ENCODE data around the gene APBA1. TPM values are rescaled to one million over a fixed set of nuclear protein-coding genes. Genes with fewer than 3 reads are reported as not detected.

APBA1 gene
- total RNA-seq, 4 donors from 2014 or later, result 5.8 to 15.7 (median 11.5) TPM

DNA sequence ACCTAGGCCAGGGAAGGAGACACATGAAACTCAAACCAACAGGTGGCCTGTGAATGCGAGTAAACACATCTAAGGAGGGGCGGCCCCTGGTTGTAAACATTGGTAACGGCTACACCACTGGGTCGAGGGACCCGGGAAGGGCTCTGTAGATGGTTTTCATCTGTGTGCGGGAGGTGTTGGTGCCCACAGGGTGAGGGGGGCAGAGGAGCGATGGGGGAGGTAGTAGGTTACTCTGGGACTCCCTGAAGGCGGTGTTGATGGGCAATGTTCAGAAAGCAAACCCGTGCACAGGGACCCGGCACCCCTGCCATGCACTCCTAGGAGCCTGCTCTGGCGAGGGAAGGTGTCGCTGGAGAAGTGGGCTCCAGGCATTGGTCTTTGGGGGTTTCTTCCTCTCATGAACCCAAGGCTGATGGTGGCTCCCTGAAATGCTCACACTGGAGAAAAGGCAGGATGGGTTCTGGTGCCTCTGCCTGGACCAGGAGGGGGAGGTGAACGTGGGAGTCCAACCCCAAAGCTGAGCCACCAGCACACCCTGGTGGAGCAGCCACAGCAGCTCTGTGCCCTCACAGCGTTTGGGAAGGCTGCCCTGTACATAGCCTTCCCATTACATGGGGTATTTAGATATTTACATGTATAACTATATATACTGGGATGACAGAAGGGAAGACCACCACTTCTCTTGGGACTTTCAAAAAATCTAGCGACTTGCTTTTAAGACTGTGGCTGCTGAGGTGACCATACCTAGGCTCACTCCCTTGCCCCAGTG, 244.0 kb downstream of the APBA1 start:
- no peaks in the 10 kb centered on the region for H3K9me3 ChIP-seq
- H3K4me1 ChIP-seq, result no peaks in the 10 kb centered on the region
- WGBS, result 92% methylated on average over 14 of the region's 15 CpGs
- H3K36me3 ChIP-seq, result peaks cover 3% of the 10 kb centered on the region
- H3K27ac ChIP-seq, result no peak overlapping the region
- no peaks in the 10 kb centered on the region for H3K27me3 ChIP-seq
- TF ChIP-seq EP300 (IDR thresholded peaks at IDR 0.05), result no peak
- TF ChIP-seq POLR2A (IDR thresholded peaks at IDR 0.05), result no peak
- TF ChIP-seq, protein P1, sequence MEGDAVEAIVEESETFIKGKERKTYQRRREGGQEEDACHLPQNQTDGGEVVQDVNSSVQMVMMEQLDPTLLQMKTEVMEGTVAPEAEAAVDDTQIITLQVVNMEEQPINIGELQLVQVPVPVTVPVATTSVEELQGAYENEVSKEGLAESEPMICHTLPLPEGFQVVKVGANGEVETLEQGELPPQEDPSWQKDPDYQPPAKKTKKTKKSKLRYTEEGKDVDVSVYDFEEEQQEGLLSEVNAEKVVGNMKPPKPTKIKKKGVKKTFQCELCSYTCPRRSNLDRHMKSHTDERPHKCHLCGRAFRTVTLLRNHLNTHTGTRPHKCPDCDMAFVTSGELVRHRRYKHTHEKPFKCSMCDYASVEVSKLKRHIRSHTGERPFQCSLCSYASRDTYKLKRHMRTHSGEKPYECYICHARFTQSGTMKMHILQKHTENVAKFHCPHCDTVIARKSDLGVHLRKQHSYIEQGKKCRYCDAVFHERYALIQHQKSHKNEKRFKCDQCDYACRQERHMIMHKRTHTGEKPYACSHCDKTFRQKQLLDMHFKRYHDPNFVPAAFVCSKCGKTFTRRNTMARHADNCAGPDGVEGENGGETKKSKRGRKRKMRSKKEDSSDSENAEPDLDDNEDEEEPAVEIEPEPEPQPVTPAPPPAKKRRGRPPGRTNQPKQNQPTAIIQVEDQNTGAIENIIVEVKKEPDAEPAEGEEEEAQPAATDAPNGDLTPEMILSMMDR (IDR thresholded peaks at IDR 0.05), result no peak
- TF ChIP-seq POLR2AphosphoS5 (IDR thresholded peaks at IDR 0.05), result no peak
- no peak overlapping the region for H3K4me3 ChIP-seq
- DNase-seq (ENCODE audit: low spot score in 2 of 2), result peak; percentile 32 to 69

DNA sequence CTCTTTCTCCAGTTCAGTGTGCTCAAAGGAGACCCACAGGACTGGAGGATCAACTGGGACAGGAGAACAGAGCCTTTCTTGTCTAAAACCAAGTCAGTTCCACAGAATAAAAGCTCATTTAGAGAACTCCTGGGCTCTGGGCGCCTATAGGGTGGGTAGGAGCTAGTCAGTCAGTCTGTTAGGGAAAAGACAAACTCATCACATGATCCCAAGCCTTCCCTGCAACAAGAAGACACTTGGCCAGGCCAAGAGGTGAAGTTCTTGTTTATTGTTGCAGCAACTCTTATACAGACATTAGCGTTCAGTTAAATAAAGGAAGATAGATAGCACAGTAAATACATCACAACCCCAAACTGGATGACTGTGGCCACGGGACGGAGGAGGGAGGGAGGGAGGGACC, 244.9 kb downstream of the APBA1 start:
- Histone ChIP-seq H3K27ac (no peak overlapping the region), H3K4me1 (no peaks in the 10 kb centered on the region), H3K9me3 (no peaks in the 10 kb centered on the region), H3K36me3 (peaks cover 3% of the 10 kb centered on the region), H3K27me3 (no peaks in the 10 kb centered on the region), H3K4me3 (no peak overlapping the region)
- peak; percentile 8 to 36 for DNase-seq (ENCODE audit: low spot score in 2 of 2)
- 87% methylated on average over 4 of the region's 4 CpGs for WGBS
- TF ChIP-seq POLR2AphosphoS5 (IDR thresholded peaks at IDR 0.05) (no peak), POLR2A (IDR thresholded peaks at IDR 0.05) (no peak), EP300 (IDR thresholded peaks at IDR 0.05) (no peak)
- TF ChIP-seq, protein P1 (IDR thresholded peaks at IDR 0.05), result no peak

DNA sequence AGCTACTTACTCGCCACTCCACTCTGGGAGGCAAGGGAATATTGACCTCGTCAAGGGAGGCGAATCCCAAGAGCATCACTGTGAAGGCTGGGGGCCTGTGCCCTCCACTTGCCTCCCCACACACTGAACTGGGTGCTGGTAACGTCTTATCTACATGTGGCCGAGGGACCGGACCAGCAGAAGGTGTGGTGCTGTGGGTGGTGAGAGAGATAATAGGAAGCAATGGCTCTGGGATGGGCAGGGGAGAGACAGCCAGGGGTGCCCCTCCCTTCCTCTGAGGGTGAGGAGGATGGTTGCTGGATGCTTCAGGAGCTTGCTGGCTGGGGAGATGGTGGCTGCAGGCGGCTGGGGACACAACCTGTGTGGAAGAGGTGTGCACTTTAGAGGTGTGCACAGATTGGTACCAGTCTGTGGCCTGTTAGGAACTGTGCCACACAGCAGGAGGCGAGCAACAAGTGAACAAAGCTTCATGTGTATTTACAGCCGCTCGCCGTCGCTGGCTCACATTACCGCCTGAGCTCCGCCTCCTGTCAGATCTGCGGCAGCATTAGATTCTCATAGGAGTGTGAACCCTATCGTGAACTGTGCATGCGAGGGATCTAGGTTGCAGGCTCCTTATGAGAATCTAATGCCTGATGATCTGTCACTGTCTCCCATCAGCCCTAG, 246.9 kb downstream of the APBA1 start:
- DNase-seq (ENCODE audit: low spot score in 2 of 2), result peak in 1 of 2 donors; percentile 32
- WGBS, result 89% methylated on average over 16 of the region's 17 CpGs
- TF ChIP-seq EP300 (IDR thresholded peaks at IDR 0.05) (no peak), POLR2AphosphoS5 (IDR thresholded peaks at IDR 0.05) (no peak), POLR2A (IDR thresholded peaks at IDR 0.05) (no peak)
- TF ChIP-seq, protein P1 (IDR thresholded peaks at IDR 0.05), result no peak
- Histone ChIP-seq H3K4me1 (no peaks in the 10 kb centered on the region), H3K27me3 (no peaks in the 10 kb centered on the region), H3K27ac (no peak overlapping the region), H3K4me3 (no peak overlapping the region), H3K36me3 (no peaks in the 10 kb centered on the region), H3K9me3 (no peaks in the 10 kb centered on the region)

DNA sequence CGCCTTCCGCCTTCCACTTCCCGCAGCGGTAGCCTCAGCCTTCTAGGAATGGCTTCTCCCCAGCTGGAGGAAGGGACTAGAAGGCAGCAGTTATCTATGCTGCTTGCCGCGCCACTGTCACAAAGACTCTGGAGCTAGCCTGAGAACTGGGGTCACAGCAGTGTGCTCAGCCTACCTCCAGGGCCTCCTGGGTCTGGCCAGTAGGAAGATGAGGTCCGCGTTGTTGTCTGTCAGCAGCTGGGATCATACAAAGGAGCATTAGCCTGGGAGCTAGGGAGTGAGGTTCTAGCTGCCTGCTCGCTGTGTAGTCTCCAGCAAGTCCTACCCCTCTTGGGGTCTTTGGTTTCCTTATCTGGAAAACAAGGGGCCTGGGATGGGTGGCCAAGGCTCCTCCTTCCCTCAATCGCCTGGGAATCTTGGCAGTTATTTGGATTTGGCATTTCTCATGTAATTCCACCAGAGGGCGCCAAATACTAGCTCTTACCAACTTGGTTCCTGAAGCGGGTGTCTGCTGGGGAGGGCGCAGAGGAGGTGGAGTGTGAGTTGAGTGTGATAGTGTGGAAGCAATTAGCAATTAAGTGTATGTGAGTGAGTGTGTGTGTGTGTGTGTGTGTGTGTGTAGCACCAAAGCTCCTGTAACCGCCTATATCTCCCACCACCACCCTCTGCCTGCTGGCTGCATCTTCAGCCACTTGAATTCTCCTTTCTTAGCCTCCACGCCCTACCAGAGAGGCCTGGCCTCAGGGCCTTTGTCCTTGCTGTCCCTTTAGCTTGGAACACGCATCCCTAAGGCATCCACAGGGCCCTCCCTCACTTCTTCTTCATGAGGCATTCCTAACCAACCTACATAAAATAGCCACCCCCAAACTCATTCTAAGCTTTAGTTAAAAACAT, 250.0 kb downstream of the APBA1 start:
- no peak overlapping the region for H3K4me3 ChIP-seq
- DNase-seq (ENCODE audit: low spot score in 2 of 2), result no peak
- no peaks in the 10 kb centered on the region for H3K4me1 ChIP-seq
- WGBS, result 48% methylated on average over 14 of the region's 16 CpGs
- TF ChIP-seq, protein P1 (IDR thresholded peaks at IDR 0.05), result peak; percentile 64 to 71
- TF ChIP-seq POLR2AphosphoS5 (IDR thresholded peaks at IDR 0.05), result no peak
- no peaks in the 10 kb centered on the region for H3K9me3 ChIP-seq
- no peaks in the 10 kb centered on the region for H3K27me3 ChIP-seq
- no peaks in the 10 kb centered on the region for H3K36me3 ChIP-seq
- H3K27ac ChIP-seq, result no peak overlapping the region

Measured in suprapubic skin (tissue), 4 donors.